Small intestine (tissue), 7 donors: ENCODE results near the gene SEMA4D. TPM values are rescaled to one million over a fixed set of nuclear protein-coding genes. Genes with fewer than 3 reads are reported as not detected.
A peak's percentile ranks its signal among the peaks of the same experiment; 100 is the strongest.

ENCODE experiments used
- DNase-seq, 2 donors: peaks; one replicate each; pipeline versions ENCODE4 v3.0.0 to v3.0.0-alpha.2; 2013
- FAIRE-seq: peaks from 2 replicates; lab custom pipeline; 2012; peaks lifted over from hg19 to GRCh38; lab: Jason Lieb, UNC
- H3K27ac ChIP-seq, 3 donors: one replicate each; pipeline ENCODE4 v1.5.1; 2013; ENCODE audit warnings: low read length in 2 of 3, mild to moderate bottlenecking in 2 of 3, control low read depth in 1 of 3, inconsistent platforms in 1 of 3, low read depth in 1 of 3, moderate library complexity in 1 of 3
- H3K27me3 ChIP-seq, 3 donors: one replicate each; pipeline ENCODE4 v1.6.1; 2013; ENCODE audit warnings: low read length in 3 of 3, inconsistent platforms in 1 of 3; ENCODE audit not compliant: control insufficient read depth in 3 of 3, insufficient read depth in 3 of 3
- H3K36me3 ChIP-seq, 3 donors: one replicate each; pipeline ENCODE4 v1.6.1; 2013; ENCODE audit warnings: low read length in 3 of 3, inconsistent platforms in 1 of 3, low read depth in 1 of 3, mild to moderate bottlenecking in 1 of 3, moderate library complexity in 1 of 3; ENCODE audit not compliant: control insufficient read depth in 3 of 3, insufficient read depth in 2 of 3
- H3K4me1 ChIP-seq, 3 donors: one replicate each; pipeline ENCODE4 v1.6.1; 2013; ENCODE audit warnings: low read length in 2 of 3, inconsistent platforms in 1 of 3, low read depth in 1 of 3, mild to moderate bottlenecking in 1 of 3, moderate library complexity in 1 of 3; ENCODE audit not compliant: control insufficient read depth in 3 of 3, insufficient read depth in 2 of 3
- H3K4me3 ChIP-seq, 3 donors: one replicate each; pipeline ENCODE4 v1.5.1; 2013; ENCODE audit warnings: low read length in 3 of 3, control low read depth in 1 of 3, inconsistent platforms in 1 of 3, low read depth in 1 of 3, mild to moderate bottlenecking in 1 of 3, moderate library complexity in 1 of 3
- H3K9me3 ChIP-seq, 2 donors: one replicate each; pipeline ENCODE4 v1.6.1; 2013; ENCODE audit warnings: low read depth in 1 of 2, low read length in 1 of 2; ENCODE audit not compliant: control insufficient read depth in 2 of 2, insufficient read depth in 1 of 2
- WGBS, 3 donors: extraction: QIAGEN DNeasy Blood & Tissue Kit; methylation state at CpG; one replicate each; pipeline ENCODE4 v1.1.7; 2013; 5-methylcytosine and 5-hydroxymethylcytosine counted together
- polyA plus RNA-seq, 4 donors: library from polyadenylated mRNA; stranded (reverse) in 3 of 4; unstranded in 1 of 4; fragments of 200-250 nt in 3 of 4; fragments of 120-200 nt in 1 of 4; gene quantifications; one replicate each; pipeline versions ENCODE4 v1.2.1 to v1.2.3, GENCODE V29; 2013
- donor health status: healthy with polysubstance abuse.
- donor health status: control.
- donor health status: control.
- donor health status: Bipolar disorder and iron deficiency.
- donor health status: healthy.

SEMA4D gene
- polyA plus RNA-seq, 4 donors, result 0.67 to 29.7 (median 6.7) TPM

GRCh38 chr9:89418882-89419640 lies 78.9 kb downstream of the SEMA4D start:
- Histone ChIP-seq H3K4me3 (no peak overlapping the region), H3K36me3 (peaks cover 0 to 20% (median 0%) of the 10 kb centered on the region in 3 donors), H3K27ac (peak overlapping the region; percentile 19 to 56 (median 50)), H3K9me3 (peaks cover 0 to 10% of the 10 kb centered on the region in 2 donors), H3K4me1 (peaks cover 0 to 2% (median 0%) of the 10 kb centered on the region in 3 donors), H3K27me3 (no peaks in the 10 kb centered on the region)
- DNase-seq (peak; percentile 16 to 49), FAIRE-seq (no peak)
- WGBS, 3 donors, result 56 to 82% (median 59%) methylated on average over 21 of the region's 21 CpGs

GRCh38 chr9:89418474-89418845 lies 79.5 kb downstream of the SEMA4D start:
- H3K27me3 ChIP-seq, result no peaks in the 10 kb centered on the region
- WGBS, 3 donors, result 56 to 78% (median 66%) methylated on average over 9 of the region's 9 CpGs
- H3K27ac ChIP-seq, result peak overlapping the region in 2 of 3 donors; percentile 50 to 56
- FAIRE-seq (no peak), DNase-seq (no peak)
- peaks cover 0 to 20% (median 0%) of the 10 kb centered on the region in 3 donors for H3K36me3 ChIP-seq
- H3K4me1 ChIP-seq, result peaks cover 0 to 2% (median 0%) of the 10 kb centered on the region in 3 donors
- H3K9me3 ChIP-seq, result peaks cover 0 to 10% of the 10 kb centered on the region in 2 donors
- H3K4me3 ChIP-seq, result no peak overlapping the region

GRCh38 chr9:89417832-89418473 lies 80.0 kb downstream of the SEMA4D start:
- DNase-seq, result no peak
- peaks cover 0 to 2% (median 0%) of the 10 kb centered on the region in 3 donors for H3K4me1 ChIP-seq
- H3K27ac ChIP-seq, result peak overlapping the region in 1 of 3 donors; percentile 43
- 64 to 81% (median 65%) methylated on average over 6 of the region's 6 CpGs for WGBS, 3 donors
- H3K36me3 ChIP-seq, result peaks cover 0 to 22% (median 0%) of the 10 kb centered on the region in 3 donors
- no peaks in the 10 kb centered on the region for H3K27me3 ChIP-seq
- H3K4me3 ChIP-seq, result peak overlapping the region in 1 of 3 donors; percentile 2
- peaks cover 0 to 10% of the 10 kb centered on the region in 2 donors for H3K9me3 ChIP-seq
- FAIRE-seq, result no peak

GRCh38 chr9:89414670-89415324 lies 83.1 kb downstream of the SEMA4D start:
- DNase-seq, result no peak
- Histone ChIP-seq H3K27ac (no peak overlapping the region), H3K4me1 (no peaks in the 10 kb centered on the region), H3K27me3 (no peaks in the 10 kb centered on the region), H3K36me3 (peaks cover 0 to 22% (median 0%) of the 10 kb centered on the region in 3 donors), H3K4me3 (no peak overlapping the region), H3K9me3 (peaks cover 0 to 15% of the 10 kb centered on the region in 2 donors)
- no peak for FAIRE-seq
- 88 to 95% (median 93%) methylated on average over 9 of the region's 9 CpGs for WGBS, 3 donors

DNA sequence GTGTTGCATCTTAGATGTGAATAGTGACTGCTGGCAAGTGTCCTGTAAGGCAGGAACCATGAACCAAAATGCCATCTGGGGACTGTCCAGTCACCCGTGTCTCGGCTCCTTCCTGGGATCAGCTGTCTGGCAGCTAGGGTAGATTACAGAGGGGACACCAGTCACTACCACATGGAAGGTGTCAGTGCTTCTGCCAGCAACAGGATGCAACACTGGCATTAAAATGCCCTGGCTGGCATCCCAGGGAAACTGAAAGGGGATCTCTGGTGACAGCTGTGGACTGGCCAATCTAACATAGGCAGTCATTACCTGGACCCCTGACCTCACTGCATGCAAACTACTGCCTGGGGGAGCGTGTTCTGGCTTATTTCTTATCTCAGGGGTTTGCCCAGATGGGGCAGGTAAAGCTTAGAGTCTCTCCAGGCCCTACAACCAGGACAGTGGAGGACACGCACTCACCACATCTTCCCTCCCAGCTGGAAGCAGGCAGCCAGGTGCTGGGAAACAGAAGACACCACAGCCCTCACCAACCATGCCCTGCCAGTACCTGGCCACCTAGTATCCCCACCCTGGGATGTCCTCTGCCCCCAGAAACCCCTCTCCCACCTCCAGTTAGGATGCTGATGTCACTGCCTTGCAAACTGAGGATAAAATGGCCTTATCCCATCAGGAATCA lies 83.8 kb downstream of the SEMA4D start:
- Histone ChIP-seq H3K4me1 (peaks cover 0 to 6% (median 0%) of the 10 kb centered on the region in 3 donors), H3K27me3 (no peaks in the 10 kb centered on the region), H3K9me3 (peaks cover 0 to 15% of the 10 kb centered on the region in 2 donors), H3K27ac (no peak overlapping the region), H3K4me3 (no peak overlapping the region), H3K36me3 (peaks cover 0 to 22% (median 0%) of the 10 kb centered on the region in 3 donors)
- DNase-seq, result no peak
- WGBS, 3 donors, result 84 to 92% (median 89%) methylated on average over 4 of the region's 4 CpGs
- no peak for FAIRE-seq

GRCh38 chr9:89412951-89413350 lies 85.0 kb downstream of the SEMA4D start:
- no peaks in the 10 kb centered on the region for H3K27me3 ChIP-seq
- FAIRE-seq (no peak), DNase-seq (no peak)
- H3K4me3 ChIP-seq, result no peak overlapping the region
- peaks cover 0 to 12% of the 10 kb centered on the region in 2 donors for H3K9me3 ChIP-seq
- 81 to 87% (median 84%) methylated on average over 4 of the region's 4 CpGs for WGBS, 3 donors
- H3K4me1 ChIP-seq, result peaks cover 0 to 7% (median 0%) of the 10 kb centered on the region in 3 donors
- H3K36me3 ChIP-seq, result peaks cover 0 to 25% (median 0%) of the 10 kb centered on the region in 3 donors
- no peak overlapping the region for H3K27ac ChIP-seq

DNA sequence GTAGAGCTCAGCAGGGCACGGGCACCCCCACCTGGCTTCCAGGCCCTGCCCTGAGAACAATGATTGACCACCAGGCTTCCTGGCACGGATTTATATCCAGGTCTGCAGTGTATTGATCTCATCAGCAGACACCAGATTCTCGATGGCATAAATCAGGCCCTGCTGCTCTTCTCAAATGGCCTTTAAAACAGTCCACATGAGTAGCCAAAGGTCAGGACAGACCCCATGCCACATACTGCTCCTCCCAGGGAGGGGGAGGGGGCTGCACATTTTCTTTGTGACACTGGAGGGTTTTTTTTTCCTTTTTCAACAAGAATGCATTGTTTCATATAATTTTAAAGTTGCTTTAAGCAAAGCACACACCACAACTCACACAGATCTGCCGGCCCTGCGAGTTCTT lies 85.4 kb downstream of the SEMA4D start:
- peaks cover 0 to 12% of the 10 kb centered on the region in 2 donors for H3K9me3 ChIP-seq
- 84 to 95% (median 88%) methylated on average over 5 of the region's 5 CpGs for WGBS, 3 donors
- H3K4me3 ChIP-seq, result no peak overlapping the region
- peaks cover 0 to 22% (median 0%) of the 10 kb centered on the region in 3 donors for H3K36me3 ChIP-seq
- no peaks in the 10 kb centered on the region for H3K27me3 ChIP-seq
- no peak overlapping the region for H3K27ac ChIP-seq
- FAIRE-seq (no peak), DNase-seq (no peak)
- H3K4me1 ChIP-seq, result peaks cover 0 to 7% (median 0%) of the 10 kb centered on the region in 3 donors
